HFF-Myc (cell line): ENCODE measurements around the gene HELZ2.
"Not testable (repeated sequence)": the region's sequence is repeated elsewhere in the genome, so short reads cannot be mapped to it uniquely, and the experiment has no call there.

Experiments
- DNase-seq: peaks from one replicate; pipeline ENCODE4 v3.0.0-alpha.2; 2011; ENCODE audit warnings: low read depth; ENCODE audit errors: extremely low read depth
- H3K4me3 ChIP-seq: replicated peaks from 2 replicates; pipeline ENCODE4 v1.5.1; 2011; ENCODE audit warnings: low read depth, mild to moderate bottlenecking, control low read depth, low read length
- CTCF ChIP-seq: IDR thresholded peaks from 2 replicates; pipeline ENCODE4 v1.5.1; 2012; ENCODE audit warnings: mild to moderate bottlenecking, low read depth, low read length, control low read depth; ENCODE audit errors: missing control alignments

Gene HELZ2

DNA sequence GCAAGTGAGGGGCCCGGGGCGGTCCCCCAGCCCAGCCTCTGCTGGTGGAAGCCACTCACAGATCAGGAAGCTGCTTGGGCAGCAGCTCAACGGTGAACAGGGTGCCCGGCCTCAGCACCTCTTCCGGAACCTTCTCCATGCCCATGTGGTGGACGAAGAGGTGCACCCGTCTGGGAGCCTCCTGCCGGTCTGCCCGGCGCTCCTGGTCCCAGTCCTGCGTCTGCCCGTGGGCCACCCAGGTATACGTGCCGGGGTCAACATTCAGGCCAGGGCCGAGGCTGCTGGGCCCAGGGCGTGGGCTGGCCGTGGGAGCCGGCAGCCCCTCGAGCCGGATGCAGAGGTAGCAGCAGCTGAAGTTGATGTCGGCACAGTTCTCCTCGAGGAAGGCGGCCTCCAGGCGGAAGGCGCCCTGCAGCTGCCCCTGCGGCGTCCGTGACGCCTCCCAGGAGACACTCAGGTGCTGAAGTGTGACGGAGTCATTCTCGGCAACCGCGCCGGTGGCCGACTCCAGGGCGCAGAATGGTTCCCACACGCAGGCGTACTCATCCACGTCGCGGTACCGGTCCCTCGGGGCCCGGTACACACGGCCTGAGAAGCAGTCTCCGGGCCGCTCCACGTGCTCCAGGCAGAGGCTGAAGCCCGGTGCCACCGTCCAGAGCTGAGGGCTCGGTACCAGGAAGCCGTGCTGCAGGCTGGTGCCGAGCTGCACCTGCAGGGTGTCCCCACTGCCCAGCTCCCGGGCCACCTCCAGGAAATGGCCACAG lies 11.4 kb downstream of the HELZ2 start:
- no peak for DNase-seq
- no peak for TF ChIP-seq CTCF
- no peak overlapping the region for H3K4me3 ChIP-seq

- no peak for DNase-seq
- no peak overlapping the region for H3K4me3 ChIP-seq
Observed at GRCh38 chr20:63561624-63562396, 12.2 kb downstream of the HELZ2 start.

DNA sequence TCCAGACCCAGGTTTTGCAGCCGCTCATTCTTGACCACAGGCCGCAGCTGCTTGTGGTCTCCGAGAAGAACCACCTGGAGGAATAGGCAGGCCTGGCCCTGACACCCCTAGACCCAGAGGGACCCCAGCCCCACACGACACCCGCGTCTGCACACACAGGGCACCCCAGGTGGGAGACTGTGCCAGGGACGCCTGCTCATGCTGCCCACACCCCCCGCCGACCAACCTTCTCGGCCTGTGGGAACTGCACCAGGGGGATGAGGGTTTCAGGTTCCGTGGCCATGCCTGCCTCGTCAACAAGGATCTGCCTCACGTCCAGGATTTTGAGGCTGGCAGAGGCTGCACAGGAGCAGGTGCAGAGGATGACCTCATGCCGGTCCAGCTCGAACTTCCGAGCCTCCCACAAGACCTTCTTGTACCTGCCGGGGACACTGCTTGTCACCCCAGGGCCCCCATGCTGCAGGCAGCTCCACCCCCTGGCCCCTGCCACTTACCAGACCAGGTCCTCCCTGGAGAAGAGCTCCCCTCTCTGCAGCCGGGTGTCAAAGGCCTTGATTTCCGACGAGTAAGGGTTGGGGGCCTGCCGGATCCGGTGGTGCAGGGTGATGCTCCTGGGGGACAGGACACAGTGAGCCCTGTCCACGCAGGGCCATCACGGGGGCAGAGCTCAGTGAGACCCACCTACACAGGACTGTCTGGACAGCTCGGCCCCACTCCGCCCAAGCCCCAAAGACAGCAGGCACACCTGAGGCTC lies 13.0 kb downstream of the HELZ2 start:
- no peak for DNase-seq
- H3K4me3 ChIP-seq, result no peak overlapping the region
- no peak for TF ChIP-seq CTCF

More at GRCh38 chr20:63561624-63562396, 12.2 kb downstream of the HELZ2 start:
- TF ChIP-seq CTCF, result no peak

DNA sequence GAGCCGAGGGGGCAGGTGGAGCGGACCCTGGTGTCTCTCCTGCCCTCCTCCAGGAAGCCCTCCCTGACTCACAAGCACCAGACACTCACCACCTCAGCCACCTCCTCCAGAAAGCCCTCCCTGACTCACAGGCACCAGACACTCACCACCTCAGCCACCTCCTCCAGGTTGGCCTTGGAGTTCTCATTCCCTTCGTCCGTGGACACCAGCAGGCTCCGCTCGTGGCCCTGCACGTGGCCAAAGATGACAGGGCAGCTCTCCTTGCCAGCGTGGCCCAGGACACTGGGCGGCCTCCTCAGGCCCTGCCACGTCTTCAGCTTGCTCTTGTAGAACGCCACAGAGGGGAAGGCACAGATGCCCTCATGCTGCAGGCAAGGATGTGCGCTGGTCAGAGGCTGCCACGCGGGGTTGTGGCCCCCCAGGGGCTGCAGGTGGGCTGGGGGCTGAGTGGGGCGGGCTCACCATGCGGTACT lies 13.7 kb downstream of the HELZ2 start:
- TF ChIP-seq CTCF, result no peak
- DNase-seq, result no peak

GRCh38 chr20:63559485-63560332 lies 14.3 kb downstream of the HELZ2 start:
- not testable (repeated sequence) for DNase-seq, H3K4me3 ChIP-seq

More for the DNA sequence above, 13.7 kb downstream of the HELZ2 start:
- H3K4me3 ChIP-seq, result no peak overlapping the region

GRCh38 chr20:63558804-63559484 lies 15.1 kb downstream of the HELZ2 start:
- no peak for DNase-seq
- TF ChIP-seq CTCF, result no peak
- H3K4me3 ChIP-seq, result no peak overlapping the region
